ENCODE data around the gene PVALB. TPM values are rescaled to one million over a fixed set of nuclear protein-coding genes. Genes with fewer than 3 reads are reported as not detected.

PVALB gene
- total and polyA plus RNA-seq, 2 of the 4 experiments (the other 2 are of a cell fraction), result not detected

DNA sequence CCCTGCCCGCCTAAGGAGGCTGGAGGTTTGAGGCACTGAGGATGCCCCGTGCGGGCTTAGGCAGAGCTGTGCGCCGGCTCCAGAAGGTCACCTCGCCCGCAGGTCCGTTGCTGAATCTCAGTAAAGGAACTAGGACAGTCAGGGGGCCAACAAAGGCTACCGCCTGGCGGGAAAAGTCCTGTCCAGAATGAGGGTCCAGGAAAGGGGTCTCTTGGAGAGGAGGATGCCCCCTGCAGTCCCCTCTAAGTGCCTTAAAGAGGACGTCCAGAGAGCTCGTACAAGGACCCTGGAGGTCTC lies 548 bp downstream of the PVALB start:
- no peak overlapping the region for H3K4me2 ChIP-seq (ENCODE audit: low read depth, low read length)
- in situ Hi-C loops (cut with MboI; ENCODE audit: low sequenced_read_pairs), result no loop called here
- whole genome bisulfite sequencing, 2 experiments (ENCODE audit: extremely low coverage in 2 of 2, insufficient read length in 1 of 2), result 0% methylated on average over 9 of the region's 12 CpGs; no CpG with 5 or more reads in 1 of the 2 experiments
- H2AK5ac ChIP-seq (ENCODE audit: low read depth, low read length), result no peak overlapping the region
- ChIA-PET POLR2A (ENCODE audit: unreplicated experiment) (no interaction called here), CTCF (no interaction called here)
- H3K4me3 ChIP-seq (ENCODE audit: insufficient read depth, low read depth, low read length), result no peak overlapping the region
- no peak overlapping the region for H2BK15ac ChIP-seq (ENCODE audit: low read depth, low read length)
- H2BK120ac ChIP-seq (ENCODE audit: low read depth, low read length), result no peak overlapping the region
- H2BK5ac ChIP-seq (ENCODE audit: low read depth, low read length, poor library complexity, severe bottlenecking), result no peak overlapping the region
- TF ChIP-seq POLR2A (IDR thresholded peaks at IDR 0.05; ENCODE audit: low read depth, low read length) (no peak), BHLHE40 (IDR thresholded peaks at IDR 0.05; ENCODE audit: low read depth, low read length) (no peak), CHD1 (IDR thresholded peaks at IDR 0.05; ENCODE audit: low read depth, low read length) (no peak), SMC3 (IDR thresholded peaks at IDR 0.05; ENCODE audit: low read depth, low read length) (no peak), FOS (IDR thresholded peaks at IDR 0.05; ENCODE audit: low read depth, low read length) (no peak), RAD21 (IDR thresholded peaks at IDR 0.05; ENCODE audit: low read length) (no peak), RCOR1 (IDR thresholded peaks at IDR 0.05; ENCODE audit: insufficient replicate concordance, low read length) (no peak), MAFK (IDR thresholded peaks at IDR 0.05; ENCODE audit: low read depth, low read length) (no peak), MXI1 (IDR thresholded peaks at IDR 0.05; ENCODE audit: borderline replicate concordance, low read depth, low read length) (no peak), NFE2L2 (IDR thresholded peaks at IDR 0.05; ENCODE audit: low read depth, low read length) (no peak), MAZ (IDR thresholded peaks at IDR 0.05; ENCODE audit: borderline replicate concordance, low read depth, low read length) (no peak), CEBPB (IDR thresholded peaks at IDR 0.05; ENCODE audit: low read depth, low read length) (no peak), RFX5 (IDR thresholded peaks at IDR 0.05; ENCODE audit: low read depth, low read length) (no peak)
- TF ChIP-seq, protein P1, sequence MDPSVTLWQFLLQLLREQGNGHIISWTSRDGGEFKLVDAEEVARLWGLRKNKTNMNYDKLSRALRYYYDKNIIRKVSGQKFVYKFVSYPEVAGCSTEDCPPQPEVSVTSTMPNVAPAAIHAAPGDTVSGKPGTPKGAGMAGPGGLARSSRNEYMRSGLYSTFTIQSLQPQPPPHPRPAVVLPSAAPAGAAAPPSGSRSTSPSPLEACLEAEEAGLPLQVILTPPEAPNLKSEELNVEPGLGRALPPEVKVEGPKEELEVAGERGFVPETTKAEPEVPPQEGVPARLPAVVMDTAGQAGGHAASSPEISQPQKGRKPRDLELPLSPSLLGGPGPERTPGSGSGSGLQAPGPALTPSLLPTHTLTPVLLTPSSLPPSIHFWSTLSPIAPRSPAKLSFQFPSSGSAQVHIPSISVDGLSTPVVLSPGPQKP (IDR thresholded peaks at IDR 0.05; ENCODE audit: borderline replicate concordance, low read depth, low read length), result no peak
- TF ChIP-seq, protein P2, sequence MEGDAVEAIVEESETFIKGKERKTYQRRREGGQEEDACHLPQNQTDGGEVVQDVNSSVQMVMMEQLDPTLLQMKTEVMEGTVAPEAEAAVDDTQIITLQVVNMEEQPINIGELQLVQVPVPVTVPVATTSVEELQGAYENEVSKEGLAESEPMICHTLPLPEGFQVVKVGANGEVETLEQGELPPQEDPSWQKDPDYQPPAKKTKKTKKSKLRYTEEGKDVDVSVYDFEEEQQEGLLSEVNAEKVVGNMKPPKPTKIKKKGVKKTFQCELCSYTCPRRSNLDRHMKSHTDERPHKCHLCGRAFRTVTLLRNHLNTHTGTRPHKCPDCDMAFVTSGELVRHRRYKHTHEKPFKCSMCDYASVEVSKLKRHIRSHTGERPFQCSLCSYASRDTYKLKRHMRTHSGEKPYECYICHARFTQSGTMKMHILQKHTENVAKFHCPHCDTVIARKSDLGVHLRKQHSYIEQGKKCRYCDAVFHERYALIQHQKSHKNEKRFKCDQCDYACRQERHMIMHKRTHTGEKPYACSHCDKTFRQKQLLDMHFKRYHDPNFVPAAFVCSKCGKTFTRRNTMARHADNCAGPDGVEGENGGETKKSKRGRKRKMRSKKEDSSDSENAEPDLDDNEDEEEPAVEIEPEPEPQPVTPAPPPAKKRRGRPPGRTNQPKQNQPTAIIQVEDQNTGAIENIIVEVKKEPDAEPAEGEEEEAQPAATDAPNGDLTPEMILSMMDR (conservative IDR thresholded peaks at IDR 0.05; ENCODE audit: low read depth, low read length), result no peak
- TF ChIP-seq, protein P3, sequence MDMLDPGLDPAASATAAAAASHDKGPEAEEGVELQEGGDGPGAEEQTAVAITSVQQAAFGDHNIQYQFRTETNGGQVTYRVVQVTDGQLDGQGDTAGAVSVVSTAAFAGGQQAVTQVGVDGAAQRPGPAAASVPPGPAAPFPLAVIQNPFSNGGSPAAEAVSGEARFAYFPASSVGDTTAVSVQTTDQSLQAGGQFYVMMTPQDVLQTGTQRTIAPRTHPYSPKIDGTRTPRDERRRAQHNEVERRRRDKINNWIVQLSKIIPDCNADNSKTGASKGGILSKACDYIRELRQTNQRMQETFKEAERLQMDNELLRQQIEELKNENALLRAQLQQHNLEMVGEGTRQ (IDR thresholded peaks at IDR 0.05; ENCODE audit: low read depth, low read length), result no peak
- no peak overlapping the region for H4K5ac ChIP-seq (ENCODE audit: low read depth, low read length)
- no peaks in the 10 kb centered on the region for H4K20me1 ChIP-seq (ENCODE audit: insufficient read depth, low read length)
- ATAC-seq (ENCODE audit: low read depth) (no peak), DNase-seq (no peak)
- H3K36me3 ChIP-seq (ENCODE audit: control insufficient read depth, insufficient read depth, low read length), result no peaks in the 10 kb centered on the region
- intact Hi-C loops (cut with micrococcal nuclease), result no loop called here
- H3K79me1 ChIP-seq (ENCODE audit: low read depth in 1 of 2, low read length in 2 of 2), result no peaks in the 10 kb centered on the region
- no peak overlapping the region for H2AK9ac ChIP-seq (replicated peaks; ENCODE audit: low read depth, low read length, poor library complexity)
- no peak overlapping the region for H4K8ac ChIP-seq (ENCODE audit: low read depth in 2 of 2, low read length in 2 of 2)
- no peak overlapping the region for H3K27ac ChIP-seq (ENCODE audit: insufficient read depth, low read length)
- H3K9ac ChIP-seq (ENCODE audit: low read depth, low read length), result no peak overlapping the region
- H3K27me3 ChIP-seq (ENCODE audit: control insufficient read depth, insufficient read depth, low read length), result peaks cover 86% of the 10 kb centered on the region
- no peaks in the 10 kb centered on the region for H3K4me1 ChIP-seq (ENCODE audit: control insufficient read depth, insufficient read depth, low read length)
- no peak overlapping the region for H3K23ac ChIP-seq (ENCODE audit: low read depth, low read length)
- H3K56ac ChIP-seq (ENCODE audit: extremely low read depth, insufficient read depth, low read length), result no peak overlapping the region
- no TSS peak for BruUV-seq (replicated peaks)
- dilution Hi-C loops (cut with HindIII; ENCODE audit: low sequenced_read_pairs, unreplicated experiment), result no loop called here
- no peak overlapping the region for H3K18ac ChIP-seq (ENCODE audit: low read depth, low read length)
- no peaks in the 10 kb centered on the region for H3K9me1 ChIP-seq (ENCODE audit: insufficient read depth, low read length)
- no peak overlapping the region for H2BK20ac ChIP-seq (ENCODE audit: low read depth, low read length)
- no peak overlapping the region for H3K14ac ChIP-seq (replicated peaks; ENCODE audit: low read depth, low read length)
- H3K4ac ChIP-seq (ENCODE audit: low read depth, low read length), result no peak overlapping the region
- no peaks in the 10 kb centered on the region for H3K9me3 ChIP-seq (ENCODE audit: control insufficient read depth, insufficient read depth, low read length)
- no peak overlapping the region for H4K91ac ChIP-seq (ENCODE audit: insufficient read depth, low read depth, low read length)
- H2AFZ ChIP-seq (replicated peaks; ENCODE audit: low read length, poor library complexity), result no peak overlapping the region
